IMR-90 (cell line): Measurements from ENCODE around the gene SERPINH1. TPM values are rescaled to one million over a fixed set of nuclear protein-coding genes. Genes with fewer than 3 reads are reported as not detected.

ENCODE experiments used
- ATAC-seq: fragments of 200-7000 bp; cut with Tn5 transposase; 2 replicates; pipeline ENCODE4 v1.9.1; 2020; ENCODE audit warnings: low read depth, mild to moderate bottlenecking, moderate library complexity
- BruUV-seq: library from RNA; stranded (reverse); fragments of 400-500 nt; replicated peaks from 2 replicates; lab custom pipeline; 2021; lab: Mats Ljungman, UMichigan
- CTCF ChIA-PET: fragments of 300-600 bp; formaldehyde crosslinking; extraction: SDS; loops from one replicate; lab custom pipeline; 2021; ENCODE audit warnings: antibody characterized with exemption; lab: Yijun Ruan, JAX
- POLR2A ChIA-PET: fragments of 300-600 bp; sonication (Branson Sonifier 250); formaldehyde crosslinking; loops from one replicate; lab custom pipeline; 2022; ENCODE audit warnings: antibody characterized with exemption; ENCODE audit not compliant: unreplicated experiment; lab: Charles Lee
- DNase-seq: peaks from one replicate; pipeline ENCODE4 v3.0.0; 2013
- H2AFZ ChIP-seq: replicated peaks from 2 replicates; pipeline ENCODE3; 2013; ENCODE audit warnings: low read length, mild to moderate bottlenecking; ENCODE audit not compliant: poor library complexity
- H2AK5ac ChIP-seq: 2 replicates; pipeline ENCODE4 v1.6.1; 2013; ENCODE audit warnings: low read depth, low read length, inconsistent platforms
- H2AK9ac ChIP-seq: replicated peaks from 2 replicates; pipeline ENCODE3; 2013; ENCODE audit warnings: mild to moderate bottlenecking, low read depth, low read length, moderate library complexity; ENCODE audit not compliant: poor library complexity
- H2BK120ac ChIP-seq: 2 replicates; pipeline ENCODE4 v1.6.1; 2013; ENCODE audit warnings: low read depth, low read length, inconsistent platforms
- H2BK15ac ChIP-seq: 3 replicates; pipeline ENCODE4 v1.6.1; 2013; ENCODE audit warnings: low read depth, low read length, inconsistent platforms
- H2BK20ac ChIP-seq: 2 replicates; pipeline ENCODE4 v1.6.1; 2013; ENCODE audit warnings: low read depth, mild to moderate bottlenecking, inconsistent platforms, low read length, moderate library complexity
- H2BK5ac ChIP-seq: 2 replicates; pipeline ENCODE4 v1.6.1; 2013; ENCODE audit warnings: mild to moderate bottlenecking, low read depth, low read length, inconsistent platforms; ENCODE audit not compliant: poor library complexity, severe bottlenecking
- H3K14ac ChIP-seq: replicated peaks from 2 replicates; pipeline ENCODE4 v1.6.1; 2013; ENCODE audit warnings: low read depth, low read length, inconsistent platforms
- H3K18ac ChIP-seq: 2 replicates; pipeline ENCODE4 v1.6.1; 2013; ENCODE audit warnings: low read depth, low read length, control low read depth
- H3K23ac ChIP-seq: 2 replicates; pipeline ENCODE4 v1.6.1; 2013; ENCODE audit warnings: low read depth, low read length, inconsistent platforms
- H3K27ac ChIP-seq: 2 replicates; pipeline ENCODE4 v1.5.1; 2013; ENCODE audit warnings: mild to moderate bottlenecking, control low read depth, low read length; ENCODE audit not compliant: insufficient read depth
- H3K27me3 ChIP-seq: 2 replicates; pipeline ENCODE4 v1.6.1; 2013; ENCODE audit warnings: low read length; ENCODE audit not compliant: control insufficient read depth, insufficient read depth
- H3K36me3 ChIP-seq: 2 replicates; pipeline ENCODE4 v1.6.1; 2013; ENCODE audit warnings: low read length, mixed read lengths; ENCODE audit not compliant: control insufficient read depth, insufficient read depth
- H3K4ac ChIP-seq: 2 replicates; pipeline ENCODE4 v1.6.1; 2013; ENCODE audit warnings: low read depth, low read length, inconsistent platforms
- H3K4me1 ChIP-seq: 2 replicates; pipeline ENCODE4 v1.6.1; 2013; ENCODE audit warnings: low read length, mixed read lengths; ENCODE audit not compliant: control insufficient read depth, insufficient read depth
- H3K4me2 ChIP-seq: 2 replicates; pipeline ENCODE4 v1.6.1; 2013; ENCODE audit warnings: low read depth, mild to moderate bottlenecking, control low read depth, low read length, moderate library complexity
- H3K4me3 ChIP-seq: 2 replicates; pipeline ENCODE4 v1.5.1; 2013; ENCODE audit warnings: low read depth, mild to moderate bottlenecking, control low read depth, low read length, moderate library complexity; ENCODE audit not compliant: insufficient read depth
- H3K56ac ChIP-seq: 2 replicates; pipeline ENCODE4 v1.6.1; 2013; ENCODE audit warnings: low read length, inconsistent platforms; ENCODE audit not compliant: insufficient read depth; ENCODE audit errors: extremely low read depth
- H3K79me1 ChIP-seq, 2 experiments: 2 replicates each; pipeline ENCODE4 v1.6.1; 2013; ENCODE audit warnings: low read length in 2 of 2, inconsistent platforms in 1 of 2, low read depth in 1 of 2
- H3K9ac ChIP-seq: 2 replicates; pipeline ENCODE4 v1.6.1; 2013; ENCODE audit warnings: low read depth, low read length, control low read depth
- H3K9me1 ChIP-seq: 2 replicates; pipeline ENCODE4 v1.6.1; 2013; ENCODE audit warnings: low read length, inconsistent platforms; ENCODE audit not compliant: insufficient read depth
- H3K9me3 ChIP-seq: 2 replicates; pipeline ENCODE4 v1.6.1; 2013; ENCODE audit warnings: low read length; ENCODE audit not compliant: control insufficient read depth, insufficient read depth
- H4K20me1 ChIP-seq: 2 replicates; pipeline ENCODE4 v1.6.1; 2013; ENCODE audit warnings: low read length, inconsistent platforms; ENCODE audit not compliant: insufficient read depth
- H4K5ac ChIP-seq: 2 replicates; pipeline ENCODE4 v1.6.1; 2013; ENCODE audit warnings: mild to moderate bottlenecking, low read depth, low read length, control low read depth
- H4K8ac ChIP-seq, 2 experiments: 2 replicates each; pipeline ENCODE4 v1.6.1; 2013; ENCODE audit warnings: low read depth in 2 of 2, low read length in 2 of 2, control low read depth in 1 of 2, inconsistent platforms in 1 of 2
- H4K91ac ChIP-seq: 2 replicates; pipeline ENCODE4 v1.6.1; 2013; ENCODE audit warnings: low read depth, low read length, inconsistent platforms; ENCODE audit not compliant: insufficient read depth
- BHLHE40 ChIP-seq: fragments of 150-350 bp; IDR thresholded peaks from 2 replicates; pipeline ENCODE4 v1.6.1; 2016; ENCODE audit warnings: mild to moderate bottlenecking, low read depth, low read length
- CEBPB ChIP-seq: IDR thresholded peaks from 2 replicates; pipeline ENCODE4 v1.6.1; 2012; ENCODE audit warnings: low read depth, low read length, improper control_type of control experiment
- CHD1 ChIP-seq: IDR thresholded peaks from 2 replicates; pipeline ENCODE4 v1.6.1; 2012; ENCODE audit warnings: low read depth, low read length, improper control_type of control experiment
- MAFK ChIP-seq: IDR thresholded peaks from 2 replicates; pipeline ENCODE4 v1.6.1; 2012; ENCODE audit warnings: low read depth, low read length, improper control_type of control experiment
- MAZ ChIP-seq: IDR thresholded peaks from 2 replicates; pipeline ENCODE4 v1.6.1; 2012; ENCODE audit warnings: low read depth, mild to moderate bottlenecking, low read length, improper control_type of control experiment, moderate library complexity, borderline replicate concordance
- NFE2L2 ChIP-seq: fragments of 150-350 bp; IDR thresholded peaks from 2 replicates; pipeline ENCODE4 v1.6.1; 2016; ENCODE audit warnings: low read depth, mild to moderate bottlenecking, low read length
- POLR2A ChIP-seq: IDR thresholded peaks from 2 replicates; pipeline ENCODE4 v1.6.1; 2012; ENCODE audit warnings: mild to moderate bottlenecking, low read depth, low read length
- RAD21 ChIP-seq: IDR thresholded peaks from 2 replicates; pipeline ENCODE4 v1.6.1; 2012; ENCODE audit warnings: low read length, improper control_type of control experiment
- RCOR1 ChIP-seq: IDR thresholded peaks from 2 replicates; pipeline ENCODE4 v1.6.1; 2012; ENCODE audit warnings: mild to moderate bottlenecking, low read length, improper control_type of control experiment; ENCODE audit not compliant: insufficient replicate concordance
- RFX5 ChIP-seq: IDR thresholded peaks from 2 replicates; pipeline ENCODE4 v1.8.0; 2012; ENCODE audit warnings: low read depth, mild to moderate bottlenecking, low read length, moderate library complexity
- SMC3 ChIP-seq: fragments of 150-350 bp; IDR thresholded peaks from 2 replicates; pipeline ENCODE4 v1.6.1; 2016; ENCODE audit warnings: low read depth, mild to moderate bottlenecking, antibody characterized with exemption, low read length, moderate library complexity
- WGBS, 2 experiments: methylation state at CpG; one replicate each; pipeline versions ENCODE4 v1.1.5 to v1.1.7; 2013; ENCODE audit warnings: missing lambda C conversion rate in 2 of 2; ENCODE audit not compliant: insufficient read length in 1 of 2; ENCODE audit errors: extremely low coverage in 2 of 2; 5-methylcytosine and 5-hydroxymethylcytosine counted together
- dilution Hi-C: fragments of 300-500 bp; cut with HindIII; formaldehyde crosslinking; loops from one replicate; pipeline ENCODE4 v1.14.3; 2018; ENCODE audit warnings: low sequenced_read_pairs; ENCODE audit not compliant: unreplicated experiment
- in situ Hi-C: fragments of 300-500 bp; cut with MboI; formaldehyde crosslinking; loops from 3 replicates; pipeline ENCODE4 v1.14.3; 2019; ENCODE audit warnings: low sequenced_read_pairs, inconsistent platforms, mixed read lengths
- intact Hi-C: fragments of 100-400 bp; cut with micrococcal nuclease; formaldehyde crosslinking; loops from 2 replicates; pipeline ENCODE4 v1.10.0; 2022
- polyA plus RNA-seq, 3 experiments: library from polyadenylated mRNA; depleted of rRNA; stranded (reverse); fragments of >200 nt; gene quantifications; 2 replicates each; pipeline ENCODE4 v1.2.3, GENCODE V29; 2012; ENCODE audit warnings: low replicate concordance in 1 of 3
- total RNA-seq: library from RNA; depleted of rRNA; stranded (reverse); fragments of >200 nt; gene quantifications from 2 replicates; pipeline ENCODE4 v1.2.3, GENCODE V29; 2012
- TF ChIP-seq, protein P1 (sequence below): fragments of 150-350 bp; IDR thresholded peaks from 2 replicates; pipeline ENCODE4 v1.6.1; 2016; ENCODE audit warnings: low read depth, mild to moderate bottlenecking, low read length, moderate library complexity, borderline replicate concordance
- TF ChIP-seq, protein P2 (sequence below): fragments of 150-350 bp; IDR thresholded peaks from 2 replicates; pipeline ENCODE4 v1.6.1; 2017; ENCODE audit warnings: mild to moderate bottlenecking, antibody characterized with exemption, low read length, low read depth

SERPINH1 gene
- total and polyA plus RNA-seq, 2 of the 4 experiments (the other 2 are of a cell fraction) = 841 to 1,857 TPM

DNA sequence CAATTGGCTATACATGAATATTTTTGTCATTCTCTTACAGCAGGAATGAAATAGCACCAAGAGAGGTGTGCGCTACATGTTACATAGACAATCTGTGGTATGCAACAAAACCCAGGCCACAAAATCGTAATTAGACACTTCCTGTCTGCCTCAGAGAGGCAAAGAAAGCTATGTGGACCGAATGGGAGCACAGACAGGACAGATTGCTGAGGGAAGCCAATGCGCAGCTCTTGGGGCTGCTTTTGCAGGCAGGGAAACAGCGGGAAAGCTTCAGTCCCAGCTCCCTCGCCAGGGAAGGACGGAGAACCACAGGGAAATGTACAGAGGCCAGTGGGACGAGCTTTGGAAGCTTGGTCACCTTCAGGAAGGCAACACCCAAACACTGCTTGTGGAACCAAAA is 40.9 kb downstream of the SERPINH1 start:
- Histone ChIP-seq H2AK5ac (peak overlapping the region; percentile 65; the same call in 1 of the 2 replicates), H4K20me1 (no peaks in the 10 kb centered on the region), H3K27ac (peak overlapping the region; percentile 26), H2BK15ac (peak overlapping the region; percentile 84; the same call in 2 of the 3 replicates), H3K4me2 (peak overlapping the region; percentile 23; the same call in 1 of the 2 replicates), H3K23ac (peak overlapping the region; percentile 62; the same call in 1 of the 2 replicates), H3K18ac (peak overlapping the region; percentile 96), H3K9ac (no peak overlapping the region), H3K14ac (peak overlapping the region; percentile 90), H3K9me1 (peaks cover 17% of the 10 kb centered on the region), H3K79me1 (no peaks in the 10 kb centered on the region), H2BK5ac (peak overlapping the region; percentile 91), H3K4ac (peak overlapping the region; percentile 91), H4K5ac (peak overlapping the region; percentile 90), H3K4me3 (no peak overlapping the region), H2BK120ac (peak overlapping the region; percentile 90), H3K27me3 (no peaks in the 10 kb centered on the region), H4K91ac (peak overlapping the region; percentile 92), H4K8ac (peak overlapping the region; percentile 7 to 86; a peak in 3 of 4 replicates), H3K56ac (no peak overlapping the region), H2BK20ac (peak overlapping the region; percentile 86), H2AK9ac (peak overlapping the region; percentile 86), H3K9me3 (no peaks in the 10 kb centered on the region), H3K36me3 (no peaks in the 10 kb centered on the region), H2AFZ (peak overlapping the region; percentile 83), H3K4me1 (peaks cover 20% of the 10 kb centered on the region)
- POLR2A ChIA-PET = interaction anchor here (0.6 kb wide), 1 partner anchor 44 kb away, joined by 4 read pairs; no protein-coding TSS in a partner anchor
- CTCF ChIA-PET = interaction anchor here (1.0 kb wide), 1 partner anchor 42 kb away, joined by 3 read pairs; no protein-coding TSS in a partner anchor
- peak; percentile 33 for DNase-seq
- in situ Hi-C loops = no loop called here
- intact Hi-C loops = loop anchor here (2.0 to 5.0 kb wide), 2 partner anchors 32 to 54 kb away; no protein-coding TSS in a partner anchor
- dilution Hi-C loops = no loop called here
- WGBS, 2 experiments = 32% methylated on average over 4 of the region's 8 CpGs; no CpG with 5 or more reads in 1 of the 2 experiments
- peak; percentile 12; the same call in 1 of the 2 replicates for ATAC-seq
- no peak for TF ChIP-seq MAZ
- no peak for TF ChIP-seq MAFK
- TF ChIP-seq, protein P1, sequence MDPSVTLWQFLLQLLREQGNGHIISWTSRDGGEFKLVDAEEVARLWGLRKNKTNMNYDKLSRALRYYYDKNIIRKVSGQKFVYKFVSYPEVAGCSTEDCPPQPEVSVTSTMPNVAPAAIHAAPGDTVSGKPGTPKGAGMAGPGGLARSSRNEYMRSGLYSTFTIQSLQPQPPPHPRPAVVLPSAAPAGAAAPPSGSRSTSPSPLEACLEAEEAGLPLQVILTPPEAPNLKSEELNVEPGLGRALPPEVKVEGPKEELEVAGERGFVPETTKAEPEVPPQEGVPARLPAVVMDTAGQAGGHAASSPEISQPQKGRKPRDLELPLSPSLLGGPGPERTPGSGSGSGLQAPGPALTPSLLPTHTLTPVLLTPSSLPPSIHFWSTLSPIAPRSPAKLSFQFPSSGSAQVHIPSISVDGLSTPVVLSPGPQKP = no peak
- no peak for TF ChIP-seq POLR2A
- TF ChIP-seq NFE2L2 = no peak
- TF ChIP-seq, protein P2, sequence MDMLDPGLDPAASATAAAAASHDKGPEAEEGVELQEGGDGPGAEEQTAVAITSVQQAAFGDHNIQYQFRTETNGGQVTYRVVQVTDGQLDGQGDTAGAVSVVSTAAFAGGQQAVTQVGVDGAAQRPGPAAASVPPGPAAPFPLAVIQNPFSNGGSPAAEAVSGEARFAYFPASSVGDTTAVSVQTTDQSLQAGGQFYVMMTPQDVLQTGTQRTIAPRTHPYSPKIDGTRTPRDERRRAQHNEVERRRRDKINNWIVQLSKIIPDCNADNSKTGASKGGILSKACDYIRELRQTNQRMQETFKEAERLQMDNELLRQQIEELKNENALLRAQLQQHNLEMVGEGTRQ = no peak
- TF ChIP-seq RAD21 = no peak
- no peak for TF ChIP-seq CEBPB
- no peak for TF ChIP-seq CHD1
- no peak for TF ChIP-seq RFX5
- no peak for TF ChIP-seq BHLHE40
- no peak for TF ChIP-seq SMC3
- no peak for TF ChIP-seq RCOR1
- no TSS peak for BruUV-seq
